Mesenchymal stem cell (in vitro differentiated cells and primary cell): ENCODE measurements around the gene CDV3.

Experiments
- DNase-seq: peaks from one replicate; pipeline ENCODE4 v3.0.0-alpha.2; 2013
- H2AFZ ChIP-seq: one replicate; pipeline ENCODE4 v1.6.1; 2013; ENCODE audit warnings: low read depth, mild to moderate bottlenecking, control low read depth, inconsistent platforms, low read length, moderate library complexity
- H2AK5ac ChIP-seq: 2 replicates; pipeline ENCODE4 v1.6.1; 2013; ENCODE audit warnings: low read length, moderate library complexity, mild to moderate bottlenecking, inconsistent platforms; ENCODE audit not compliant: severe bottlenecking
- H2BK120ac ChIP-seq: one replicate; pipeline ENCODE4 v1.6.1; 2013; ENCODE audit warnings: low read depth, mild to moderate bottlenecking, inconsistent platforms, low read length, moderate library complexity
- H2BK12ac ChIP-seq, 2 experiments: one replicate each; pipeline ENCODE4 v1.6.1; 2013; ENCODE audit warnings: inconsistent platforms in 2 of 2, low read length in 2 of 2, mild to moderate bottlenecking in 2 of 2, moderate library complexity in 2 of 2, control low read depth in 1 of 2
- H2BK15ac ChIP-seq: one replicate; pipeline ENCODE4 v1.6.1; 2013; ENCODE audit warnings: mild to moderate bottlenecking, low read depth, inconsistent platforms; ENCODE audit not compliant: poor library complexity, severe bottlenecking
- H2BK5ac ChIP-seq: 2 replicates; pipeline ENCODE4 v1.6.1; 2013; ENCODE audit warnings: low read depth, mild to moderate bottlenecking, low read length, control low read depth, inconsistent platforms; ENCODE audit not compliant: poor library complexity, severe bottlenecking
- H3K14ac ChIP-seq, 2 experiments: one replicate each; pipeline ENCODE4 v1.6.1; 2013; ENCODE audit warnings: inconsistent platforms in 2 of 2, low read length in 2 of 2, control low read depth in 1 of 2, mild to moderate bottlenecking in 1 of 2, moderate library complexity in 1 of 2
- H3K18ac ChIP-seq, 2 experiments: one replicate each; pipeline ENCODE4 v1.6.1; 2013; ENCODE audit warnings: inconsistent platforms in 2 of 2, low read length in 2 of 2, control low read depth in 1 of 2, low read depth in 1 of 2, mild to moderate bottlenecking in 1 of 2
- H3K23ac ChIP-seq, 2 experiments: one replicate each; pipeline ENCODE4 v1.6.1; 2013; ENCODE audit warnings: inconsistent platforms in 2 of 2, low read length in 2 of 2, mild to moderate bottlenecking in 2 of 2, moderate library complexity in 2 of 2, control low read depth in 1 of 2
- H3K27ac ChIP-seq: 2 replicates; pipeline ENCODE4 v1.5.1; 2013; ENCODE audit warnings: mild to moderate bottlenecking, moderate library complexity, low read length, control low read depth, inconsistent platforms; ENCODE audit not compliant: poor library complexity, severe bottlenecking
- H3K27me3 ChIP-seq, 2 experiments: 2 replicates each; pipeline versions ENCODE4 v1.6.1 to v1.7.0; 2013; ENCODE audit warnings: low read length in 2 of 2, mild to moderate bottlenecking in 2 of 2, moderate library complexity in 2 of 2, control low read depth in 1 of 2, inconsistent platforms in 1 of 2; ENCODE audit not compliant: control insufficient read depth in 1 of 2, insufficient read depth in 1 of 2
- H3K36me3 ChIP-seq, 2 experiments: 2 replicates each; pipeline versions ENCODE4 v1.6.1 to v1.7.0; 2013; ENCODE audit warnings: low read length in 2 of 2, control low read depth in 1 of 2, inconsistent platforms in 1 of 2, low read depth in 1 of 2, mild to moderate bottlenecking in 1 of 2; ENCODE audit not compliant: insufficient read depth in 2 of 2, control insufficient read depth in 1 of 2
- H3K4ac ChIP-seq, 2 experiments: one replicate each; pipeline ENCODE4 v1.6.1; 2013; ENCODE audit warnings: inconsistent platforms in 2 of 2, low read length in 2 of 2, mild to moderate bottlenecking in 2 of 2, moderate library complexity in 2 of 2, control low read depth in 1 of 2, low read depth in 1 of 2
- H3K4me1 ChIP-seq: 2 replicates; pipeline ENCODE4 v1.6.1; 2013; ENCODE audit warnings: low read depth, low read length, control low read depth; ENCODE audit not compliant: control insufficient read depth, insufficient read depth
- H3K4me2 ChIP-seq: 2 replicates; pipeline ENCODE4 v1.6.1; 2013; ENCODE audit warnings: low read length, mild to moderate bottlenecking, inconsistent platforms; ENCODE audit not compliant: poor library complexity, severe bottlenecking
- H3K4me3 ChIP-seq, 2 experiments: 2 replicates each; pipeline versions ENCODE4 v1.5.1 to v1.7.0; 2013; ENCODE audit warnings: low read length in 2 of 2, mild to moderate bottlenecking in 2 of 2, control low read depth in 1 of 2, low read depth in 1 of 2; ENCODE audit not compliant: insufficient read depth in 1 of 2
- H3K79me1 ChIP-seq: replicated peaks from 2 replicates; pipeline ENCODE4 v1.6.1; 2013; ENCODE audit warnings: mild to moderate bottlenecking, control low read depth, low read length, inconsistent platforms; ENCODE audit not compliant: poor library complexity, severe bottlenecking
- H3K9ac ChIP-seq: 2 replicates; pipeline ENCODE4 v1.7.0; 2013; ENCODE audit warnings: mild to moderate bottlenecking, low read length, moderate library complexity
- H3K9me3 ChIP-seq: 2 replicates; pipeline ENCODE4 v1.7.0; 2013; ENCODE audit warnings: mild to moderate bottlenecking, low read length; ENCODE audit not compliant: control insufficient read depth
- H4K8ac ChIP-seq: one replicate; pipeline ENCODE4 v1.6.1; 2013; ENCODE audit warnings: inconsistent platforms, mild to moderate bottlenecking, low read length, moderate library complexity
- H4K91ac ChIP-seq: one replicate; pipeline ENCODE4 v1.6.1; 2013; ENCODE audit warnings: mild to moderate bottlenecking, low read length, inconsistent platforms
- WGBS: methylation state at CpG from one replicate; pipeline ENCODE4 v1.1.7; 2013; ENCODE audit warnings: mixed read lengths; 5-methylcytosine and 5-hydroxymethylcytosine counted together

Gene CDV3

GRCh38 chr3:133607816-133608215 is 34.3 kb downstream of the CDV3 start:
- H3K4ac ChIP-seq: no peak overlapping the region
- H3K27me3 ChIP-seq: no peaks in the 10 kb centered on the region
- no peak overlapping the region for H2BK120ac ChIP-seq
- no peak overlapping the region for H4K8ac ChIP-seq
- no peaks in the 10 kb centered on the region for H3K79me1 ChIP-seq
- H3K36me3 ChIP-seq: peaks cover 3 to 56% of the 10 kb centered on the region in 2 experiments
- no peak overlapping the region for H3K4me2 ChIP-seq
- H3K4me3 ChIP-seq: no peak overlapping the region
- H3K14ac ChIP-seq: no peak overlapping the region
- H2BK5ac ChIP-seq: no peak overlapping the region
- 90% methylated on average over 1 of the region's 1 CpG for WGBS
- H3K4me1 ChIP-seq: no peaks in the 10 kb centered on the region
- H3K27ac ChIP-seq: no peak overlapping the region
- DNase-seq: no peak
- H3K23ac ChIP-seq: no peak overlapping the region
- H3K18ac ChIP-seq: no peak overlapping the region
- H2BK12ac ChIP-seq: no peak overlapping the region
- no peak overlapping the region for H2BK15ac ChIP-seq
- no peak overlapping the region for H3K9ac ChIP-seq
- H4K91ac ChIP-seq: no peak overlapping the region
- no peak overlapping the region for H2AK5ac ChIP-seq
- no peak overlapping the region for H2AFZ ChIP-seq
- H3K9me3 ChIP-seq: no peaks in the 10 kb centered on the region

DNA sequence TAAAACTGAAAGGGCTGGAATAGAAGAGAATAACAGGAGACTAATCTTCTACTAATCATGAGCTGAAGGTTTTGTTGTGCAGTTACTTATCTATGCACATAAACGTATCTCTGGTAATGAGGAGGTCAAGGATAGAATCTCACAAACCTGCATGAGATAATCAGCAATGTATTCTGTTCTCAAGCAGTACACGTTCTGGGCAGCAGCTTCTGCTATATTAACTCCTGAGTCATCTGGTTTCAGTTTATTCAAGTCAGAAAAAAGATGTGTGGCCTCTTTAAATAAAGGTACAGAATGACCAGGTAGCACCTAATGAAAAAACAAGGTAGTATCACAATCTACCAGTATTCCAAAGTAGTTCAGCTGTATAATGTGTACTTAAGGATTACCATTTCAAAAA is 34.9 kb downstream of the CDV3 start:
- WGBS: 100% methylated on average over 2 of the region's 2 CpGs

GRCh38 chr3:133610031-133610430 is 36.5 kb downstream of the CDV3 start:
- no peak overlapping the region for H3K27ac ChIP-seq
- no peak overlapping the region for H3K14ac ChIP-seq
- no peak overlapping the region for H3K18ac ChIP-seq
- no peaks in the 10 kb centered on the region for H3K9me3 ChIP-seq
- H4K91ac ChIP-seq: no peak overlapping the region
- H4K8ac ChIP-seq: no peak overlapping the region
- no peak overlapping the region for H2BK15ac ChIP-seq
- H3K23ac ChIP-seq: no peak overlapping the region
- H3K9ac ChIP-seq: no peak overlapping the region
- H2AFZ ChIP-seq: no peak overlapping the region
- no peak overlapping the region for H3K4me2 ChIP-seq
- H3K27me3 ChIP-seq: no peaks in the 10 kb centered on the region
- H2AK5ac ChIP-seq: no peak overlapping the region
- H2BK120ac ChIP-seq: no peak overlapping the region
- no peak overlapping the region for H2BK5ac ChIP-seq
- DNase-seq: no peak
- no peaks in the 10 kb centered on the region for H3K4me1 ChIP-seq
- no peaks in the 10 kb centered on the region for H3K79me1 ChIP-seq
- no peak overlapping the region for H3K4me3 ChIP-seq
- H2BK12ac ChIP-seq: no peak overlapping the region
- peaks cover 3 to 56% of the 10 kb centered on the region in 2 experiments for H3K36me3 ChIP-seq
- H3K4ac ChIP-seq: no peak overlapping the region

More for the DNA sequence above, 34.9 kb downstream of the CDV3 start:
- no peaks in the 10 kb centered on the region for H3K9me3 ChIP-seq
- peak overlapping the region; percentile 2 for H3K9ac ChIP-seq
- peaks cover 3 to 56% of the 10 kb centered on the region in 2 experiments for H3K36me3 ChIP-seq
- no peak overlapping the region for H2AFZ ChIP-seq
- H3K79me1 ChIP-seq: no peaks in the 10 kb centered on the region
- no peak overlapping the region for H2BK12ac ChIP-seq
- H3K4me3 ChIP-seq: no peak overlapping the region
- no peak overlapping the region for H2BK120ac ChIP-seq
- no peak overlapping the region for H4K8ac ChIP-seq
- no peak overlapping the region for H3K23ac ChIP-seq
- no peak overlapping the region for H3K4ac ChIP-seq
- no peak overlapping the region for H2BK15ac ChIP-seq
- DNase-seq: no peak
- H3K27me3 ChIP-seq: no peaks in the 10 kb centered on the region
- H2BK5ac ChIP-seq: no peak overlapping the region
- no peak overlapping the region for H4K91ac ChIP-seq
- no peak overlapping the region for H3K14ac ChIP-seq
- H3K4me2 ChIP-seq: no peak overlapping the region
- no peak overlapping the region for H3K27ac ChIP-seq
- H2AK5ac ChIP-seq: no peak overlapping the region
- H3K4me1 ChIP-seq: no peaks in the 10 kb centered on the region
- no peak overlapping the region for H3K18ac ChIP-seq

- 94% methylated on average over 2 of the region's 2 CpGs for WGBS
These were observed 38.0 kb downstream of the CDV3 start for GRCh38 chr3:133611534-133611933.

More at GRCh38 chr3:133611534-133611933, 38.0 kb downstream of the CDV3 start:
- no peaks in the 10 kb centered on the region for H3K79me1 ChIP-seq
- DNase-seq: no peak
- no peak overlapping the region for H2BK120ac ChIP-seq
- no peak overlapping the region for H3K18ac ChIP-seq
- no peak overlapping the region for H4K8ac ChIP-seq
- H2BK12ac ChIP-seq: no peak overlapping the region
- H2BK15ac ChIP-seq: no peak overlapping the region
- H4K91ac ChIP-seq: no peak overlapping the region
- H3K27me3 ChIP-seq: no peaks in the 10 kb centered on the region
- no peak overlapping the region for H3K9ac ChIP-seq
- H3K9me3 ChIP-seq: no peaks in the 10 kb centered on the region
- H3K27ac ChIP-seq: no peak overlapping the region
- H3K4ac ChIP-seq: no peak overlapping the region
- no peak overlapping the region for H3K14ac ChIP-seq
- H2AFZ ChIP-seq: no peak overlapping the region
- no peak overlapping the region for H3K23ac ChIP-seq
- no peak overlapping the region for H2BK5ac ChIP-seq
- H3K4me1 ChIP-seq: no peaks in the 10 kb centered on the region
- H2AK5ac ChIP-seq: no peak overlapping the region
- H3K4me2 ChIP-seq: no peak overlapping the region
- H3K4me3 ChIP-seq: no peak overlapping the region
- H3K36me3 ChIP-seq: peaks cover 6 to 65% of the 10 kb centered on the region in 2 experiments
